OCI-M1 (cell line): Measurements from ENCODE around the gene LTBP1.
A peak's percentile ranks its signal among the peaks of the same experiment; 100 is the strongest.

Source experiments
- DNase-seq: peaks from one replicate; lab custom pipeline; 2025; lab: John Stamatoyannopoulos, UW

Gene LTBP1

GRCh38 chr2:33116799-33117198 lies 170.0 kb downstream of the LTBP1 start:
- DNase-seq = no peak

GRCh38 chr2:33118651-33119050 lies 171.9 kb downstream of the LTBP1 start:
- DNase-seq = peak; percentile 40

DNA sequence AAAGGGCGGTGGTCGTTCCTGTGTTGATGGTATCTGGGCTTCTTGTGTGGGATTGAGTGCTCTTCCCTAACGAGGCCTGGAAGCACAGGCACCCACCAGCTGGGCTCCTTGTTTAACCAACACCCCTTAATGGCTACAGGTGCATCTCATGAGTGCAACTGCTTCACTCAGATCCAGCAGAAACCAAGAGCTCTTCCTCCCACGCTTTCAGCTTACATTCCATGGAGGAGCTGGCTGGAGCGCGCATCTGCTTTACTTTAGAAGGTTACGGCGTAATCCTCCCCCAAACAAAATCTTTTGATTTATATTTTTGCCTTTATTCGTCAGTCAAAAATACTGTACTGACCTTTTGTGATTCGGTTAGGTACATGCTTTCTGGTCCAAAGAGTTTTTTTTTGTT lies 174.7 kb downstream of the LTBP1 start:
- no peak for DNase-seq

DNA sequence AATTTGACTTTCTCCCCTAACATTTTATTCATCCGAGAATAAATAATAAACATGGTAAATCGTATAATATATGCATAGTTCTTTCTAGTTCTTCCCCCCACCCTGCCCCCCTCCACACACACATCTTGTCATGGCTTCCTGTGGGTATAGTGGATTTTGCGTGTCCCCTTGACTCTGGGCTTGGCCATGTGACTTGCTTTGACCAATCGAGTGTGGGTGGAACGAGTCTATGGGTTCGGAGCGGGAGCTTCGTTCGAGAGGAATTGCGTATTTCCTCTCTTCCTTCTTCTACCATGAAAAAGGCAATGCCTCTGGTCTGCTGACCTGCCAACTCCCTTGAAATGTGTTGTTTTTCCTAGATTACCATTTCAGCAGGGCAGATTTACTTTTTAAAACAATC lies 175.2 kb downstream of the LTBP1 start:
- DNase-seq = no peak

GRCh38 chr2:33122726-33123125 lies 176.0 kb downstream of the LTBP1 start:
- DNase-seq = peak; percentile 28

- no peak for DNase-seq
These were observed 176.5 kb downstream of the LTBP1 start for GRCh38 chr2:33123216-33123615.

- no peak for DNase-seq
These were observed 179.8 kb downstream of the LTBP1 start for GRCh38 chr2:33126552-33126951.

DNA sequence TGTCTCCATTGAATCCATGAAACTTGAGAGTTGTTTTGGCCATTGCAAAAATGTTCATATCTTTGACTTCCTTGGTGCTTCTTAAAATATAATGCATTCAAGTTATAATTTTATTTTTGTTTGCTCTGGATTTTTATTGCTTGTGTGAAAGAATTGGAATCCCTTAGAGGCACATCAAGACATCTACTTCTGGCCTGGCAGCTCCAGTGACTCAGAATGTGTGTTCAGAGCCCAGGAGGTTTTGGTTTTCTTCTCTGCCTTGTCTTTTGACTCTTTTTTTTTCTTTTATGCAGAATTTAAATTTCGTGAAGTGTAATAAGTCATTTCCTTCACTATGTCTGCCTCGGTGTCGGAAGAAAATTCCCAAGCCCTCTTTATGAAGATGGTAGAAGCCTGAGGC lies 180.2 kb downstream of the LTBP1 start:
- no peak for DNase-seq

- DNase-seq = no peak
These were observed 182.7 kb downstream of the LTBP1 start for GRCh38 chr2:33129263-33130053.

- no peak for DNase-seq
These were observed 183.3 kb downstream of the LTBP1 start for GRCh38 chr2:33130054-33130447.

DNA sequence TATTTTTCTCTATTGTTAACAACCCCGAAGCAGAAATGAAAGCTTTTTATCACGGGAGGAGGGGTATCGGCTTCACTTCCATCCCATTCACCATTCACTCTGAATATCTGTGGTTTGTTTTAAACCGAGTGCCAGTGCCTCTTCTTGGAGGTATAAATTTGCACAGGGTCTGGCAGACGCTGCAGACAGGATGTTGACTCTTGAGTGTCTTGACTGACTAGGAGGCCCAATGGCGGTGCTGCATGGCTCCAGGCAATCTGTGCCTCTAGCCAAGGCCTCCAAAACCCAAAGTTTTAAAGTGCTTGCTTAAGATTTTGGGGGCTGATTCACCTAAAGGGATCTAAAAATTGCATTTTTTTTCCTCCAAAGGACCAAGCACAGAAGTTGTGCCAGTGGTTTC lies 183.8 kb downstream of the LTBP1 start:
- DNase-seq = no peak

GRCh38 chr2:33131111-33131510 lies 184.4 kb downstream of the LTBP1 start:
- no peak for DNase-seq

DNA sequence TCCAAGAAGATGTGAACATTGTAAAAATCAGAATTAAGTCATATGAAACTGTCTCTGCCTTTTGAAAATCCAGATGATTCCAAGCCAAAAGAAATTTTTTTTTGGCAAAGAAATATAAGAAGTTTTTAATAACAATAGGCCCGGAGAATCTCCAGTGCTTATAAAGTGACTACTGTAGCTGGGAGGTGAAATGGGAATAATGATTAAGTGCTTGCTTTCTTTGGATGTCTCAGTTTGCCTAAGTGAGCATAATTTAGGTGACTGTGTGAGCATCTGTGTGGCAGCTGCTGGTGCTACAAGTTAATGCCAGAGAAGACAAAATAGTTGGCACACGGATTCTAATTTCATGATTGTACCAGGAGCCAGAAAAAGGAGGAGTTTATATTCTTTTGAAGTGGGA lies 185.0 kb downstream of the LTBP1 start:
- DNase-seq = no peak

GRCh38 chr2:33133454-33133952 lies 186.8 kb downstream of the LTBP1 start:
- peak; percentile 9 for DNase-seq

- no peak for DNase-seq
These were observed 187.5 kb downstream of the LTBP1 start for GRCh38 chr2:33134086-33134771.

DNA sequence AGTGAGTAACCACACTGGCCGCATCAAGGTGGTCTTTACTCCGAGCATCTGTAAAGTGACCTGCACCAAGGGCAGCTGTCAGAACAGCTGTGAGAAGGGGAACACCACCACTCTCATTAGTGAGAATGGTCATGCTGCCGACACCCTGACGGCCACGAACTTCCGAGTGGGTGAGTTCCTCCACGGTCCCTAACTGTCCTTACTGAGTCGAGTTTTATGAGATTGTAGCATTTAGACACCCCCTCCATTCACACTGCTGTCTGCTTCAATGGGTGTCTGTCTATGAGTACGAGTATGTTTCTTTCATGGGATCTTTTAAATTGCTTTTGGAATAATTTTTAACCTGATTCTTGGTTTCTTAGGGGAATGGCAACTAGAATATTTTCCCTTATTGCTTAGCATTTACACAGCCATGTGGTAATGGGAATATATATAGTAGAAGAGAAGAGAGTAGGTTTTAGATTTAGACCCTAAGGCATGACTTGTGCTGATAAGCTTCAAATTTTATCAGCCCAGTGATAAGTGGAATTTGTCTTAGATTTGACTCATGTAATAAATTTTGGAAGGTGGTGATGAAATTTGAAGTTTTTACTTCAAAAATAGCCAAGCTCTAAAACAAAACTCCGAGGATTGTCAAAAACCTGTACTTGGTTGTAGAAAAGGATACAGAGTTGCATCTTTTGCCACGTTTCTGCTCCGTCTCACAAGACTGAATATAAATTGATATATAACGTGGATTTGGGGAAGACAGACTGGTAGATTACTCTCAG lies 188.2 kb downstream of the LTBP1 start:
- no peak for DNase-seq

- DNase-seq = no peak
These were observed 188.9 kb downstream of the LTBP1 start for GRCh38 chr2:33135645-33136044.

- DNase-seq = no peak
These were observed 189.3 kb downstream of the LTBP1 start for GRCh38 chr2:33136056-33136455.

DNA sequence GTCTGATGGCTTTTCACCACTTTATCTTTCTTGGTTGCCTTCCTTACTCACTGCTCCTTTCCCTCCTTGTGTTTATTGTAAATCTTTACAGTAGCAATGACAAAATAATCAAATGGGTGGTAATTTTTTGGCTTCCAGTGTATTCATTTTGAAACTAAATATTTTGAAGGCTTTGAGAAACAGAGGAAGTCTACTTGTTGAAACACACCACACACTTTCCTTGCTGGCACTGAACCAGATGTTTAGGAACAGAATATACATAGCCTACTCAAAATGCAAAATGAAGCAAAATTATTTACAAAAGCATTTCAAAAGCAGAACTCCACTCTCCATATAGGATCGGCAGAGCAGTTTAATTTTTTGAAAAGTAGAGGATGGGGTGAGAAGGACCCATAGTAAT lies 189.8 kb downstream of the LTBP1 start:
- DNase-seq = no peak

- no peak for DNase-seq
These were observed 190.6 kb downstream of the LTBP1 start for GRCh38 chr2:33137331-33137730.

GRCh38 chr2:33139949-33140348 lies 193.2 kb downstream of the LTBP1 start:
- DNase-seq = no peak

DNA sequence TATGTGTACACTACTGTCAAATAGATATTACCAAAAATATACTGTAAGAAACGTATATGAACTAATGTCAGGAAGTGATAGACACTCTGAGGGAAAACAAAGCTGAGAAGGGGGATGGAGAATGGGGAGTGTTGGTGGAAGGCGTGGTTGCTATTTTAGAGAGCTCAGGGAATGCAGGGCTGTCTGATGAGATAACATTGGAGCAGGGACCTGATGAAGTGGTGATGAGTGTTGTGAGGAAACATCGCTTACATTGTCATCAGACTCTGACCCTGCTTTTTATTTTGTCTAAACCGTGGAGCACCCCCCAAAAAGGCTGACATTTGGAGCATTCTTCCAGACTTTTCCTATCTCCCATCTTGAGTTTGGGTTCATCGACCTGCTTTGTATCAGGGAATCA lies 194.7 kb downstream of the LTBP1 start:
- no peak for DNase-seq

- DNase-seq = no peak
These were observed 196.1 kb downstream of the LTBP1 start for GRCh38 chr2:33142810-33143209.
